ENCODE results near the gene CD19.

GRCh38 chr16:28912558-28912957 lies 19.2 kb upstream of the CD19 start:
- no peak for TF ChIP-seq CTCF (IDR thresholded peaks at IDR 0.05)
- TF ChIP-seq POLR2AphosphoS5 (IDR thresholded peaks at IDR 0.05), result no peak
- no peak for TF ChIP-seq POLR2A (IDR thresholded peaks at IDR 0.05)
